IMR-90 (cell line): ENCODE measurements around the gene LYRM7. TPM values are rescaled to one million over a fixed set of nuclear protein-coding genes. Genes with fewer than 3 reads are reported as not detected.

Source experiments
- ATAC-seq: fragments of 200-7000 bp; cut with Tn5 transposase; 2 replicates; pipeline ENCODE4 v1.9.1; 2020; ENCODE audit warnings: low read depth, mild to moderate bottlenecking, moderate library complexity
- BruUV-seq: library from RNA; stranded (reverse); fragments of 400-500 nt; replicated peaks from 2 replicates; lab custom pipeline; 2021; lab: Mats Ljungman, UMichigan
- CTCF ChIA-PET: fragments of 300-600 bp; formaldehyde crosslinking; extraction: SDS; loops from one replicate; lab custom pipeline; 2021; ENCODE audit warnings: antibody characterized with exemption; lab: Yijun Ruan, JAX
- POLR2A ChIA-PET: fragments of 300-600 bp; sonication (Branson Sonifier 250); formaldehyde crosslinking; loops from one replicate; lab custom pipeline; 2022; ENCODE audit warnings: antibody characterized with exemption; ENCODE audit not compliant: unreplicated experiment; lab: Charles Lee
- DNase-seq: peaks from one replicate; pipeline ENCODE4 v3.0.0; 2013
- H2AFZ ChIP-seq: replicated peaks from 2 replicates; pipeline ENCODE3; 2013; ENCODE audit warnings: low read length, mild to moderate bottlenecking; ENCODE audit not compliant: poor library complexity
- H2AK5ac ChIP-seq: 2 replicates; pipeline ENCODE4 v1.6.1; 2013; ENCODE audit warnings: low read depth, low read length, inconsistent platforms
- H2AK9ac ChIP-seq: replicated peaks from 2 replicates; pipeline ENCODE3; 2013; ENCODE audit warnings: mild to moderate bottlenecking, low read depth, low read length, moderate library complexity; ENCODE audit not compliant: poor library complexity
- H2BK120ac ChIP-seq: 2 replicates; pipeline ENCODE4 v1.6.1; 2013; ENCODE audit warnings: low read depth, low read length, inconsistent platforms
- H2BK15ac ChIP-seq: 3 replicates; pipeline ENCODE4 v1.6.1; 2013; ENCODE audit warnings: low read depth, low read length, inconsistent platforms
- H2BK20ac ChIP-seq: 2 replicates; pipeline ENCODE4 v1.6.1; 2013; ENCODE audit warnings: low read depth, mild to moderate bottlenecking, inconsistent platforms, low read length, moderate library complexity
- H2BK5ac ChIP-seq: 2 replicates; pipeline ENCODE4 v1.6.1; 2013; ENCODE audit warnings: mild to moderate bottlenecking, low read depth, low read length, inconsistent platforms; ENCODE audit not compliant: poor library complexity, severe bottlenecking
- H3K14ac ChIP-seq: replicated peaks from 2 replicates; pipeline ENCODE4 v1.6.1; 2013; ENCODE audit warnings: low read depth, low read length, inconsistent platforms
- H3K18ac ChIP-seq: 2 replicates; pipeline ENCODE4 v1.6.1; 2013; ENCODE audit warnings: low read depth, low read length, control low read depth
- H3K23ac ChIP-seq: 2 replicates; pipeline ENCODE4 v1.6.1; 2013; ENCODE audit warnings: low read depth, low read length, inconsistent platforms
- H3K27ac ChIP-seq: 2 replicates; pipeline ENCODE4 v1.5.1; 2013; ENCODE audit warnings: mild to moderate bottlenecking, control low read depth, low read length; ENCODE audit not compliant: insufficient read depth
- H3K27me3 ChIP-seq: 2 replicates; pipeline ENCODE4 v1.6.1; 2013; ENCODE audit warnings: low read length; ENCODE audit not compliant: control insufficient read depth, insufficient read depth
- H3K36me3 ChIP-seq: 2 replicates; pipeline ENCODE4 v1.6.1; 2013; ENCODE audit warnings: low read length, mixed read lengths; ENCODE audit not compliant: control insufficient read depth, insufficient read depth
- H3K4ac ChIP-seq: 2 replicates; pipeline ENCODE4 v1.6.1; 2013; ENCODE audit warnings: low read depth, low read length, inconsistent platforms
- H3K4me1 ChIP-seq: 2 replicates; pipeline ENCODE4 v1.6.1; 2013; ENCODE audit warnings: low read length, mixed read lengths; ENCODE audit not compliant: control insufficient read depth, insufficient read depth
- H3K4me2 ChIP-seq: 2 replicates; pipeline ENCODE4 v1.6.1; 2013; ENCODE audit warnings: low read depth, mild to moderate bottlenecking, control low read depth, low read length, moderate library complexity
- H3K4me3 ChIP-seq: 2 replicates; pipeline ENCODE4 v1.5.1; 2013; ENCODE audit warnings: low read depth, mild to moderate bottlenecking, control low read depth, low read length, moderate library complexity; ENCODE audit not compliant: insufficient read depth
- H3K56ac ChIP-seq: 2 replicates; pipeline ENCODE4 v1.6.1; 2013; ENCODE audit warnings: low read length, inconsistent platforms; ENCODE audit not compliant: insufficient read depth; ENCODE audit errors: extremely low read depth
- H3K79me1 ChIP-seq, 2 experiments: 2 replicates each; pipeline ENCODE4 v1.6.1; 2013; ENCODE audit warnings: low read length in 2 of 2, inconsistent platforms in 1 of 2, low read depth in 1 of 2
- H3K9ac ChIP-seq: 2 replicates; pipeline ENCODE4 v1.6.1; 2013; ENCODE audit warnings: low read depth, low read length, control low read depth
- H3K9me1 ChIP-seq: 2 replicates; pipeline ENCODE4 v1.6.1; 2013; ENCODE audit warnings: low read length, inconsistent platforms; ENCODE audit not compliant: insufficient read depth
- H3K9me3 ChIP-seq: 2 replicates; pipeline ENCODE4 v1.6.1; 2013; ENCODE audit warnings: low read length; ENCODE audit not compliant: control insufficient read depth, insufficient read depth
- H4K20me1 ChIP-seq: 2 replicates; pipeline ENCODE4 v1.6.1; 2013; ENCODE audit warnings: low read length, inconsistent platforms; ENCODE audit not compliant: insufficient read depth
- H4K5ac ChIP-seq: 2 replicates; pipeline ENCODE4 v1.6.1; 2013; ENCODE audit warnings: mild to moderate bottlenecking, low read depth, low read length, control low read depth
- H4K8ac ChIP-seq, 2 experiments: 2 replicates each; pipeline ENCODE4 v1.6.1; 2013; ENCODE audit warnings: low read depth in 2 of 2, low read length in 2 of 2, control low read depth in 1 of 2, inconsistent platforms in 1 of 2
- H4K91ac ChIP-seq: 2 replicates; pipeline ENCODE4 v1.6.1; 2013; ENCODE audit warnings: low read depth, low read length, inconsistent platforms; ENCODE audit not compliant: insufficient read depth
- BHLHE40 ChIP-seq: fragments of 150-350 bp; IDR thresholded peaks from 2 replicates; pipeline ENCODE4 v1.6.1; 2016; ENCODE audit warnings: mild to moderate bottlenecking, low read depth, low read length
- CEBPB ChIP-seq: IDR thresholded peaks from 2 replicates; pipeline ENCODE4 v1.6.1; 2012; ENCODE audit warnings: low read depth, low read length, improper control_type of control experiment
- CHD1 ChIP-seq: IDR thresholded peaks from 2 replicates; pipeline ENCODE4 v1.6.1; 2012; ENCODE audit warnings: low read depth, low read length, improper control_type of control experiment
- CTCF ChIP-seq: conservative IDR thresholded peaks from 2 replicates; pipeline ENCODE4 v1.5.1; 2012; ENCODE audit warnings: mild to moderate bottlenecking, low read depth, low read length, improper control_type of control experiment
- ELK1 ChIP-seq: fragments of 150-350 bp; IDR thresholded peaks from 2 replicates; pipeline ENCODE4 v1.6.1; 2016; ENCODE audit warnings: low read depth, mild to moderate bottlenecking, low read length, moderate library complexity, borderline replicate concordance
- FOS ChIP-seq: fragments of 150-350 bp; IDR thresholded peaks from 2 replicates; pipeline ENCODE4 v1.6.1; 2016; ENCODE audit warnings: low read depth, low read length
- MAFK ChIP-seq: IDR thresholded peaks from 2 replicates; pipeline ENCODE4 v1.6.1; 2012; ENCODE audit warnings: low read depth, low read length, improper control_type of control experiment
- MAZ ChIP-seq: IDR thresholded peaks from 2 replicates; pipeline ENCODE4 v1.6.1; 2012; ENCODE audit warnings: low read depth, mild to moderate bottlenecking, low read length, improper control_type of control experiment, moderate library complexity, borderline replicate concordance
- MXI1 ChIP-seq: IDR thresholded peaks from 2 replicates; pipeline ENCODE4 v1.6.1; 2012; ENCODE audit warnings: low read depth, mild to moderate bottlenecking, low read length, moderate library complexity, borderline replicate concordance
- NFE2L2 ChIP-seq: fragments of 150-350 bp; IDR thresholded peaks from 2 replicates; pipeline ENCODE4 v1.6.1; 2016; ENCODE audit warnings: low read depth, mild to moderate bottlenecking, low read length
- POLR2A ChIP-seq: IDR thresholded peaks from 2 replicates; pipeline ENCODE4 v1.6.1; 2012; ENCODE audit warnings: mild to moderate bottlenecking, low read depth, low read length
- RAD21 ChIP-seq: IDR thresholded peaks from 2 replicates; pipeline ENCODE4 v1.6.1; 2012; ENCODE audit warnings: low read length, improper control_type of control experiment
- RCOR1 ChIP-seq: IDR thresholded peaks from 2 replicates; pipeline ENCODE4 v1.6.1; 2012; ENCODE audit warnings: mild to moderate bottlenecking, low read length, improper control_type of control experiment; ENCODE audit not compliant: insufficient replicate concordance
- RFX5 ChIP-seq: IDR thresholded peaks from 2 replicates; pipeline ENCODE4 v1.8.0; 2012; ENCODE audit warnings: low read depth, mild to moderate bottlenecking, low read length, moderate library complexity
- SMC3 ChIP-seq: fragments of 150-350 bp; IDR thresholded peaks from 2 replicates; pipeline ENCODE4 v1.6.1; 2016; ENCODE audit warnings: low read depth, mild to moderate bottlenecking, antibody characterized with exemption, low read length, moderate library complexity
- USF2 ChIP-seq: fragments of 150-350 bp; IDR thresholded peaks from 2 replicates; pipeline ENCODE4 v1.6.1; 2017; ENCODE audit warnings: mild to moderate bottlenecking, antibody characterized with exemption, low read length, low read depth
- WGBS, 2 experiments: methylation state at CpG; one replicate each; pipeline versions ENCODE4 v1.1.5 to v1.1.7; 2013; ENCODE audit warnings: missing lambda C conversion rate in 2 of 2; ENCODE audit not compliant: insufficient read length in 1 of 2; ENCODE audit errors: extremely low coverage in 2 of 2; 5-methylcytosine and 5-hydroxymethylcytosine counted together
- dilution Hi-C: fragments of 300-500 bp; cut with HindIII; formaldehyde crosslinking; loops from one replicate; pipeline ENCODE4 v1.14.3; 2018; ENCODE audit warnings: low sequenced_read_pairs; ENCODE audit not compliant: unreplicated experiment
- in situ Hi-C: fragments of 300-500 bp; cut with MboI; formaldehyde crosslinking; loops from 3 replicates; pipeline ENCODE4 v1.14.3; 2019; ENCODE audit warnings: low sequenced_read_pairs, inconsistent platforms, mixed read lengths
- intact Hi-C: fragments of 100-400 bp; cut with micrococcal nuclease; formaldehyde crosslinking; loops from 2 replicates; pipeline ENCODE4 v1.10.0; 2022
- polyA plus RNA-seq, 3 experiments: library from polyadenylated mRNA; depleted of rRNA; stranded (reverse); fragments of >200 nt; gene quantifications; 2 replicates each; pipeline ENCODE4 v1.2.3, GENCODE V29; 2012; ENCODE audit warnings: low replicate concordance in 1 of 3
- total RNA-seq: library from RNA; depleted of rRNA; stranded (reverse); fragments of >200 nt; gene quantifications from 2 replicates; pipeline ENCODE4 v1.2.3, GENCODE V29; 2012

Gene LYRM7
- total and polyA plus RNA-seq, 2 of the 4 experiments (the other 2 are of a cell fraction), result 2.5 to 3.4 TPM

- Histone ChIP-seq H3K56ac (peak overlapping the region; percentile 30), H2BK120ac (no peak overlapping the region; the same call in 1 of the 2 replicates), H4K91ac (peak overlapping the region; percentile 28; the same call in 1 of the 2 replicates), H2BK20ac (no peak overlapping the region), H3K18ac (no peak overlapping the region), H3K4ac (no peak overlapping the region; the same call in 1 of the 2 replicates), H2AFZ (peak overlapping the region; percentile 92), H4K20me1 (no peaks in the 10 kb centered on the region), H3K14ac (peak overlapping the region; percentile 15), H2BK15ac (no peak overlapping the region), H2BK5ac (no peak overlapping the region), H3K23ac (peak overlapping the region; percentile 73), H3K4me3 (peak overlapping the region; percentile 51), H3K36me3 (no peaks in the 10 kb centered on the region), H3K79me1 (peaks cover 6 to 12% of the 10 kb centered on the region in 2 experiments), H3K9ac (peak overlapping the region; percentile 41), H4K8ac (peak overlapping the region; percentile 53 to 62; a peak in 3 of 4 replicates), H3K27me3 (no peaks in the 10 kb centered on the region), H3K27ac (peak overlapping the region; percentile 7; the same call in 1 of the 2 replicates), H2AK9ac (peak overlapping the region; percentile 53), H3K4me2 (peak overlapping the region; percentile 82), H2AK5ac (no peak overlapping the region; the same call in 1 of the 2 replicates), H4K5ac (no peak overlapping the region), H3K9me3 (no peaks in the 10 kb centered on the region), H3K9me1 (peaks cover 2% of the 10 kb centered on the region; the same call in 1 of the 2 replicates), H3K4me1 (0 out of 2 replicates have a peak, but pooled peaks cover 2% of the 10 kb centered on the region)
- ChIA-PET POLR2A (no interaction called here), CTCF (no interaction called here)
- WGBS, 2 experiments, result 0% methylated on average over 4 of the region's 11 CpGs; no CpG with 5 or more reads in 1 of the 2 experiments
- intact Hi-C loops, result no loop called here
- BruUV-seq, result no TSS peak
- no peak for DNase-seq
- TF ChIP-seq USF2, result no peak
- no peak for TF ChIP-seq CEBPB
- TF ChIP-seq BHLHE40, result no peak
- TF ChIP-seq SMC3, result no peak
- TF ChIP-seq MAFK, result no peak
- no peak for TF ChIP-seq CHD1
- TF ChIP-seq RFX5, result no peak
- TF ChIP-seq CTCF, result no peak
- no peak for TF ChIP-seq ELK1
- no peak for TF ChIP-seq MAZ
- no peak for TF ChIP-seq MXI1
- no peak for TF ChIP-seq POLR2A
- TF ChIP-seq NFE2L2, result no peak
- TF ChIP-seq RCOR1, result no peak
- TF ChIP-seq FOS, result no peak
- no peak for TF ChIP-seq RAD21
- dilution Hi-C loops, result no loop called here
- in situ Hi-C loops, result no loop called here
- no peak for ATAC-seq
Measured at GRCh38 chr5:131171276-131171810, 599 bp downstream of the LYRM7 start.
